Motor neuron (in vitro differentiated cells): ENCODE measurements around the gene SC5D. TPM values are rescaled to one million over a fixed set of nuclear protein-coding genes. Genes with fewer than 3 reads are reported as not detected.
A peak's percentile ranks its signal among the peaks of the same experiment; 100 is the strongest.

Source experiments
- ATAC-seq, 8 experiments: fragments of 200-7000 bp; cut with Tn5 transposase; replicated peaks in 6 of 8; 2 replicates each; pipeline ENCODE4 v1.8.0; 2021; ENCODE audit warnings: mild to moderate bottlenecking in 8 of 8, moderate library complexity in 8 of 8
- H3K27ac ChIP-seq, 2 donors: fragments of 250-450 bp; sonication (Bioruptor Pico); 2 replicates each; pipeline ENCODE4 v1.9.0; 2021; ENCODE audit warnings: antibody characterized with exemption in 2 of 2, mild to moderate bottlenecking in 2 of 2, moderate library complexity in 1 of 2
- H3K4me1 ChIP-seq, 2 donors: fragments of 250-450 bp; sonication (Bioruptor Pico); replicated peaks in 1 of 2; 2 replicates each; pipeline ENCODE4 v1.6.1; 2021; ENCODE audit warnings: antibody characterized with exemption in 2 of 2, mild to moderate bottlenecking in 2 of 2, moderate library complexity in 1 of 2
- H3K4me3 ChIP-seq, 5 donors: fragments of 250-450 bp; sonication (Bioruptor Pico); 2 replicates each; pipeline ENCODE4 v1.9.0; 2021; ENCODE audit warnings: antibody characterized with exemption in 5 of 5, mild to moderate bottlenecking in 5 of 5, moderate library complexity in 4 of 5
- WGBS, 10 experiments: fragments of 450-650 bp; shearing (Covaris generic); methylation state at CpG; one replicate each; pipeline ENCODE4 v1.0.0; 2022; 5-methylcytosine and 5-hydroxymethylcytosine counted together
- in situ Hi-C, 9 experiments: fragments of 400-800 bp; cut with MboI; loops; one replicate each; pipeline ENCODE4 v1.15.0; 2021; ENCODE audit warnings: low sequenced_read_pairs in 9 of 9, low pct_unique_long_range_greater_than_20kb in 2 of 9; ENCODE audit not compliant: unreplicated experiment in 9 of 9
- total RNA-seq, 8 experiments: library from RNA; unstranded; fragments of 300-600 nt; gene quantifications; 2 replicates each; pipeline versions ENCODE4 v1.2.3 to v1.2.4, GENCODE V29; 2022

Gene SC5D
- total RNA-seq, 8 experiments from 2014 or later, result 44.4 to 76.1 (median 55.1) TPM

DNA sequence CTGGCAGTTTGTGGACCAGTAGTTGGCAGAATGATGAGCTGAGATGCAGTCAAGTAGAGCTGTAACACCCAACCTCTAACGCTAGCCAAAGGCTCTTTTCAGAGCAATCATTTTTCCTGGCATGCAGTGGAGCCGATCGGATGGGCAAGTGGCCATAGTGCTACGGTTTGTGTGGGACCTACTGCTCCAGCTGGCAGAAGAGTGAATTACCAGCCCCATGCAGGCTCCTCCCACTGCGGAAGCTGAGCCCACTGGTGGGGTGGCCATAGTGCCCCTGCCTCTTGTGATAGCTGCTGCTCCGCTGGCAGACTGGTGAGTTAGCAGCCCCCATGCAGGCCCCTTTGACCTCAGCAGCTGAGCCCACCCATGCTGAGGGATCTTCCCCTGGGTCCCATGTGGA is 27.0 kb upstream of the SC5D start:
- Histone ChIP-seq H3K27ac (no peak overlapping the region), H3K4me3 (no peak overlapping the region), H3K4me1 (peaks cover 0 to 21% of the 10 kb centered on the region in 2 donors)
- no peak for ATAC-seq
- in situ Hi-C loops, result no loop called here
- 92% methylated on average over 4 to 5 of the region's 6 CpGs; no CpG with 5 or more reads in 8 of the 10 experiments for WGBS, 10 experiments

DNA sequence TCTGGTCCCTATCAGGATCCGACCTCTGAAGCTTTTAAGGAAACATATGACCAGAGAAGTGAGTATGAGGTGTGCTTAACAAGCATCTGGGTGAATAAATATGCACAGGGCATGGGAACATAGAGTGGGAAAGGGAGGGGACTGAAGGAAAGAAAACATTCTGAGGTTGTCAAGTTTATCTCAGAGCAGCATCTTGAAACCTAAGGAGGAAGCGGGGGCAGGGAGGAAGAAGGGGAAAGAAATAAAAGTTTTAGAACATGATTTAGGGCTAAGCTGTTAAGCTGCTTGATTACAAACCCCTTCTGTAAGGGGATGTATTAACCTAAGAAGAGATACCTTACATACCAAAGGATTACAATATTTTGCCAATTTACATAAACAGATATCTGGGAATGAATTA is 24.0 kb upstream of the SC5D start:
- ATAC-seq, result peak in 1 of 8 experiments; percentile 55
- H3K4me1 ChIP-seq, result peaks cover 13 to 36% of the 10 kb centered on the region in 2 donors
- in situ Hi-C loops, result no loop called here
- H3K27ac ChIP-seq, result no peak overlapping the region
- no peak overlapping the region for H3K4me3 ChIP-seq
- WGBS, 10 experiments, result 0 to 100% (median 82%) methylated on average over 1 to 2 of the region's 2 CpGs; no CpG with 5 or more reads in 1 of the 10 experiments

DNA sequence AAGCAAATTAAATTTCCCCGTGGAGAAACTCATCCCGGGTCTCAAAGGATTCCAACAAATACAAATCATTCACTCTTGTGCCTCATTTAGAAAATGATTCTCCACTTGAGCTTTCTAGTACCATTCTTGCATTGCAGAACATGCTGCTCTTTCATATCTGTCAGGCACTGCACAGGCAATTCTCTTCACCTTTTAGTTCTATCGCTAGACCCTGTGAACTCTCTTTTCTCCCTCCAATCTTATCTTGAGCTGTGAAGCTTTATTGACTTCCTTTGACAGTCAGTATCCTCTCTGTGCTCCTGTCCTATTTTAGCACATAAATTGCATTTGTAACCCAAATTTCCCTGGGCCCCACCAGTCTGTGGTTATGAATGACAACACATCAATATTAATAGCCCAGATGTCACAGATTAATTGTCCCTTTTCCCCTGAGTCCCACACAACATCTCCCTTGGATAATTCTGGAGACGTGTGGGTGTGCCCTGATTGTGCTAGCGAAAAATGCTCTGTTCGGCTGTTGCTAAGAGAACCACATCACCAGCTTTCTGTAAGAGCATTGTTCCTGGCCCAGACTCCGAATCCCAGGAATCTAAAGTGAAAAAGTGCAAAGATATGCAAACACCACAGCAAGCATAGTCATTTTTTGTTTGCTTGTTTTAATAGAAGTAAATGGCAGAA is 22.4 kb upstream of the SC5D start:
- in situ Hi-C loops, result no loop called here
- 3 to 53% (median 20%) methylated on average over 2 to 7 of the region's 7 CpGs for WGBS, 10 experiments
- Histone ChIP-seq H3K27ac (no peak overlapping the region), H3K4me1 (peaks cover 13 to 36% of the 10 kb centered on the region in 2 donors), H3K4me3 (no peak overlapping the region)
- peak in 7 of 8 experiments; percentile 24 to 92 (median 88) for ATAC-seq

DNA sequence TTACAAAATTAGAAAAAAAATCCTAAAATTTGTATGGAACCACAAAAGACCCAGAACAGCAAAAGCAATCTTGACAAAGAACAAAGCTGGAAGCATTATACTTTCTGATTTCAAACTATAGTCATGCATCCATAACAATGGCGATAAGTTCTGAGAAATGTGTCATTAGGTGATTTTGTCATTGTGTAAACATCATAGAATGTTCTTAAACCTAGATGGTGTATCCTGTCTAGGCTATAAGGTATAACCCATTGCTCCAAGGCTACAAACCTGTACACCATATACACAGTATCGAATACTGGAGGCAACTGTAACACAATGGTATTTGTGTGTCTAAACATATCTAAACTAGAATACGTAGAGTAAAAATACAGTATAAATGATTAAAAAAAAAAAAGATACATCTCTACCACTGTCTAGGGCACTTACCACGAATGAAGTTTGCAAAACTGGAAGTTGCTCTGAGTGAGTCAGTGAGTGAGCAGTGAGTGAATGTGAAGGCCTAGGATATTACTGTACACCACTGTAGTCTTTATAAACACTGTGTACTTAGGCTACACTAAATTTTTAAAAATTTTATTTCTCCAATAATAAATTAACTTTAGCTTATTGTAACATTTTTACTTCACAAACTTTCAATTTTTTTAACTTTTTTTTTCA is 18.1 kb upstream of the SC5D start:
- WGBS, 10 experiments, result 47 to 100% (median 71%) methylated on average over 2 to 4 of the region's 4 CpGs
- no peak overlapping the region for H3K4me3 ChIP-seq
- in situ Hi-C loops, result no loop called here
- H3K4me1 ChIP-seq, result peaks cover 13 to 27% of the 10 kb centered on the region in 2 donors
- ATAC-seq, result no peak
- H3K27ac ChIP-seq, result no peak overlapping the region

DNA sequence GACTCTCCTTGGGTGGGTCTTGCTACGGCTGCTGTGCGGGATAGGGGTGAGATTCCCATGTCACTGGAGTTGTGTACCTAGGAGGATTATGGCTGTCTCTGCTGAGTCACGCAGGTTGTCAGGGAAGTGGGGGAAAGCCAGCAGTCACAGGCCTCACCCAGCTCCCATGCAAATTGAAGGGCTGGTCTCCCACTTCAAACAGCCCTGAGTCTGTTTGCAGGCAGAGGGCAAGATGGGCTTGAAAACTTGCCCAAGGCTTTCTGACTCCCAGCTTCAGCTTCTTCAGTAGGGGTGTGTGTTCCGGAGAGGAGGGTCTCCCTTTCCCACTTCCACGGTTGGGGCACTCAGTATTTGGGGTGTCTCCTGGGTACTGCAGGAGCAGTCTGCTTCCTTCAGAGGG is 10.9 kb upstream of the SC5D start:
- in situ Hi-C loops, result no loop called here
- 70 to 100% (median 80%) methylated on average over 1 to 2 of the region's 5 CpGs; no CpG with 5 or more reads in 5 of the 10 experiments for WGBS, 10 experiments
- Histone ChIP-seq H3K4me3 (no peak overlapping the region), H3K27ac (no peak overlapping the region), H3K4me1 (no peaks in the 10 kb centered on the region)
- ATAC-seq, result peak in 1 of 8 experiments; percentile 62

GRCh38 chr11:121282386-121282785 is 10.2 kb upstream of the SC5D start:
- Histone ChIP-seq H3K4me1 (no peaks in the 10 kb centered on the region), H3K27ac (no peak overlapping the region), H3K4me3 (no peak overlapping the region)
- ATAC-seq, result no peak
- 14 to 62% (median 40%) methylated on average over 1 to 4 of the region's 4 CpGs for WGBS, 10 experiments
- in situ Hi-C loops, result no loop called here

DNA sequence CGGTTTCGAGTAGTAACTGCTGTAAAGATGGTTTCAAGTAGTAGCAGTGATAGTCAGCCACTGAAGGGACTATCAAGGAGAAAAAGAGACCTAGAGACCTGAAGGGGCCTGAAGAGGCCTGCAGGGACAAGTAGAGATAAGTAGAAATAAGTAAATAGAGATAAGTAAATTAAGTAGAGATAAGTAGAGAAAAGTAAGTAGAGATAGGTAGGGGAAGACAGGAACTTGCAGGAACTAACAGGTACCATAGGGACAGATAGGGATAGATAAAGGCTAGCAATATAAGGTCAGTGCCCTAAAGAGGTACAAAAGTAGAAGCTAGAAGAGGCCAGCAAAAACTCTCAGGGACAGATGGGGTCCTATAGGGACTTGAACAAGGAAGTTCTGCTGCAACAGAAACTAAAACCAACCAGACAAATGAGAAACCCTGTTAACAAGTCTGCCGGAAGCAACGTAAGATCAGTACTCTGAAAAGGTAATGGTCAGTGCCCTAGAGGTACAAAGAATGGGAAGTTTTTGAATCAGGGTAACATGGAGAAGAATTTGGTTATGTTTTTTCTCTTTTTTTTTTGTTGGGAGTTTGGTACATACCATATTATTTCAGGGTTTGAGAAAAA is 9.6 kb upstream of the SC5D start:
- in situ Hi-C loops, result no loop called here
- H3K27ac ChIP-seq, result no peak overlapping the region
- 47 to 100% (median 92%) methylated on average over 3 to 4 of the region's 4 CpGs for WGBS, 10 experiments
- no peak overlapping the region for H3K4me3 ChIP-seq
- H3K4me1 ChIP-seq, result no peaks in the 10 kb centered on the region
- no peak for ATAC-seq

- ATAC-seq, result no peak
- WGBS, 10 experiments, result 60 to 100% (median 88%) methylated on average over 1 to 3 of the region's 3 CpGs; no CpG with 5 or more reads in 1 of the 10 experiments
- Histone ChIP-seq H3K27ac (no peak overlapping the region), H3K4me3 (no peak overlapping the region), H3K4me1 (peaks cover 2 to 26% of the 10 kb centered on the region in 2 donors)
- in situ Hi-C loops, result no loop called here
Measured at GRCh38 chr11:121291319-121291718, 1.3 kb upstream of the SC5D start.

GRCh38 chr11:121291896-121292494 is 576 bp upstream of the SC5D start:
- H3K4me1 ChIP-seq, result peaks cover 2 to 26% of the 10 kb centered on the region in 2 donors
- ATAC-seq, result peak; percentile 3 to 26 (median 14)
- H3K4me3 ChIP-seq, result peak overlapping the region; percentile 56 to 84 (median 59)
- H3K27ac ChIP-seq, result peak overlapping the region; percentile 12 to 76
- in situ Hi-C loops, result no loop called here
- WGBS, 10 experiments, result 0 to 15% (median 5%) methylated on average over 1 to 17 of the region's 19 CpGs; no CpG with 5 or more reads in 2 of the 10 experiments

- Histone ChIP-seq H3K4me1 (peaks cover 2 to 26% of the 10 kb centered on the region in 2 donors), H3K27ac (peak overlapping the region; percentile 67 to 78), H3K4me3 (peak overlapping the region; percentile 56 to 84 (median 59))
- WGBS, 10 experiments, result 0 to 7% (median 0%) methylated on average over 2 to 5 of the region's 5 CpGs; no CpG with 5 or more reads in 3 of the 10 experiments
- peak in 4 of 8 experiments; percentile 0 to 10 (median 2) for ATAC-seq
- in situ Hi-C loops, result no loop called here
Measured at GRCh38 chr11:121293288-121293594, 670 bp downstream of the SC5D start.

DNA sequence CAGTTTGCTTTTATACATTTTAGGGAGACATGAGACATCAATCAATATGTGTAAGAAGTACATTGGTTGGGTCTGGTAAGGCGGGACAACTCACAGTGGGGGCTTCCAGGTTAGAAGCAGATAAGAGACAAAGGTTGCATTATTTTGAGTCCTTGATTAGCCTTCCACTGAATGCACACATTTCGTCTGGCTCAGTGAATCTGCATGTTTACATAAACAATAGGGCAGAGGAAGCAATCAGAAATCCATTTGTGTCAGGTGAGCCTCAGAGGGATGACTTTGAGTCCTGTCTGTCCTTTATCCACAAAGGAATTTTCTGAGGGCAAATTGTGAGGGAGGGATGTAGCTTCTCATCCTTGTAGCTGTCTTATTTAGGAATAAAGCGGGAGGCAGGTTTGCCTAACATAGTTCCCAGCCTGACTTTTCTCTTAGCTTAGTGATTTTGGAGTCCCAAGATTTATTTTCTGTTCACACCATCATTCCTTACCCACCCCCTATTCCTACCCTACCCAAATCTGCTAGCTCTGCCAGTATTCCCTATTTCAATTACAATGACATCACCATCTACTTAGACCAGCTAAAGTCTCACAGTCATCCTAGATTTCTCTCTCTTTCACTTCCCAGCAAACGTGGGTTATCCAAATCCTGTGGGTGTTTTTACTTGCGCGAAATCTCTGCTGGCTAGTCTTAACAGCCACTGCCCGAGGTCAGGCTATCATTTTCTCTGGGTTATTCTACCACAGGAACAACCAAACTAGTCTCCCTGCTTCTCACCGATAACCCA is 2.9 kb downstream of the SC5D start:
- peaks cover 2 to 26% of the 10 kb centered on the region in 2 donors for H3K4me1 ChIP-seq
- no peak overlapping the region for H3K27ac ChIP-seq
- H3K4me3 ChIP-seq, result no peak overlapping the region
- WGBS, 10 experiments, result 52 to 100% (median 90%) methylated on average over 1 to 7 of the region's 8 CpGs
- in situ Hi-C loops, result no loop called here
- no peak for ATAC-seq

GRCh38 chr11:121297872-121298271 is 5.3 kb downstream of the SC5D start:
- Histone ChIP-seq H3K4me1 (peaks cover 2 to 23% of the 10 kb centered on the region in 2 donors), H3K27ac (no peak overlapping the region), H3K4me3 (no peak overlapping the region)
- ATAC-seq, result no peak
- in situ Hi-C loops, result no loop called here
- 88 to 100% (median 95%) methylated on average over 2 to 5 of the region's 5 CpGs; no CpG with 5 or more reads in 2 of the 10 experiments for WGBS, 10 experiments
